H54 (cell line): Measurements from ENCODE around the gene TMEM60.

Experiments
- DNase-seq: peaks from one replicate; pipeline ENCODE4 v3.0.0; 2011; ENCODE audit warnings: low spot score, mixed read lengths; ENCODE audit not compliant: insufficient read length
- FAIRE-seq: peaks from 3 replicates; lab custom pipeline; 2011; peaks lifted over from hg19 to GRCh38; lab: Jason Lieb, UNC
- POLR2A ChIP-seq: IDR thresholded peaks from 2 replicates; pipeline ENCODE4 v1.6.1; 2011; ENCODE audit warnings: low read depth, mild to moderate bottlenecking, low read length

The TMEM60 gene

GRCh38 chr7:77825131-77825530 is 26.9 kb upstream of the TMEM60 start:
- no peak for TF ChIP-seq POLR2A
- DNase-seq (no peak), FAIRE-seq (no peak)

GRCh38 chr7:77824636-77825035 is 26.4 kb upstream of the TMEM60 start:
- DNase-seq (no peak), FAIRE-seq (no peak)
- no peak for TF ChIP-seq POLR2A

DNA sequence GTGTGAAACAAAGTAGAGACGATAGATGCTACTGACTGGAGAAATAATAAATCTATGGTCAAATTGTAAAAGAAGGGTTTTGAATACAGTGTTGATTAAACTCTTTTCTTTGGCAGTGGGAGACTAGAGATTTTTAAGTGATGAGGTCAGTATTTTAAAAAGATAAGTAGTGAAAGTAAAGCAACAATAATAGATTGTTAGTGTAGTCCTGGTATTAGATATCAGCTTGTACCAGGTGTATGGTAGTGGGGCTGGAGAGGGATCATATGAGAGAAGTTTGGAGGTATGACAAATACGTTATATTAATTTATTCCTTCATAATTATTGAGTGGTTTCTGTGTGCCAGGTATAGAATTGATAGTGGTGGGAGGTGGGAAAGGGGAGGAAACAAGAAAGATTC is 25.6 kb upstream of the TMEM60 start:
- FAIRE-seq (no peak), DNase-seq (no peak)
- TF ChIP-seq POLR2A = no peak

GRCh38 chr7:77822269-77822668 is 24.0 kb upstream of the TMEM60 start:
- DNase-seq (no peak), FAIRE-seq (no peak)
- no peak for TF ChIP-seq POLR2A

- TF ChIP-seq POLR2A = no peak
- FAIRE-seq = no peak
- DNase-seq = no peak
Observed at GRCh38 chr7:77820967-77821366, 22.7 kb upstream of the TMEM60 start.

- FAIRE-seq = no peak
- no peak for DNase-seq
- no peak for TF ChIP-seq POLR2A
Observed at GRCh38 chr7:77819021-77819420, 20.8 kb upstream of the TMEM60 start.

- FAIRE-seq (no peak), DNase-seq (no peak)
- no peak for TF ChIP-seq POLR2A
Observed at GRCh38 chr7:77813180-77813579, 14.9 kb upstream of the TMEM60 start.

DNA sequence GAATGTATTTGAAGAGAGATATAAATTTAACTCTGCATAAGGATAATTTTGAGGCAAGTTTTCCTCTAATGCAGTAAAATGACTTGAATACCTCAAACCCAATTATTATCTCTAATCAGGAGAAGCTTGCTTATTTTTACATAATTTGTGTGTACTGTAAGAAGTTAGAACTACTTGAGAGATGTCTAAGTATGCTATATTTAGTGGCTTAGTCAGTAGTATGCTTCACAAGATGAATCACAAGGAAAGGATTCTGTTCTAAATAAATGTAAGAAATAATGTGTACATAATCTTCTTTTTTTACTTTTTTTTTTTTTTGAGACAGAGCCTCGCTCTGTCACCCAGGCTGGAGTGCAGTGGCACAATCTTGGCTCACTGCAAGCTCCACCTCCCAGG is 14.1 kb upstream of the TMEM60 start:
- DNase-seq (no peak), FAIRE-seq (peak; percentile 15)
- no peak for TF ChIP-seq POLR2A

DNA sequence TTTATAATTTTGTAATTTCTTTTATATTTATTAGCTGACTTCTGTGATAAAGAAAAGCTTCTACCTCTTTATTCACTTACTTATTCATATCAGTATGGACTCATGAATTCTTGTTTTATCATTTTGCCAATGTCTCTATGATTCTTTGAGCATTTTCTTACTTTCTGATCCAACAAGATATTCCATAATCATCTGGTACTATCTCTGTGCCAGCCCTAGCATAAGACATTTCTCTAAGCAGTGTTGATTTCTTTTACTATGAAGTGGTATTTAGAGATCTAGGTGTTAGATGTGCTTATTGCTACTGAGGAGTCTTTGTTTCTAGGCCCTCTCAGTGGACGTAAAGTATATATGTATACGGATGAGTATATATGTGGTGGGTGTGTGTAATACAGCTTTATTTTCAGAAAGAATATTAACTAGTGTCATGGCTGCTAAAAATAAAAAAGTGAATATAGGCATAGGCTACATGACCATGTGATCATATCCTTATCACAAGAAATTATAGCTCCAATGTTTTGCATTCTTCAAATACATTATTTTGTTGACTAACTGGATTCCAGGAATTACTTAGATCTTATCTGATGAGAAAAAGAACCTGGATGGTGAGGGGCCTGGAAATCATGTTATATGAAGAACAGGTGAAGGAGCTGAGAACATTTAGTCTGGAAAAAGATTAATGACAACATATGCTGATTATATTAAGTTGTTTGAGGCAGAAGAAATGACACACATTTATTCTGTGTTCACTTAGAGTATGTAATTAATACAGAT is 13.5 kb upstream of the TMEM60 start:
- FAIRE-seq (no peak), DNase-seq (no peak)
- TF ChIP-seq POLR2A = no peak

GRCh38 chr7:77808517-77808916 is 10.3 kb upstream of the TMEM60 start:
- no peak for FAIRE-seq
- TF ChIP-seq POLR2A = no peak
- no peak for DNase-seq

GRCh38 chr7:77806425-77806824 is 8.2 kb upstream of the TMEM60 start:
- DNase-seq = no peak
- no peak for TF ChIP-seq POLR2A
- FAIRE-seq = no peak

GRCh38 chr7:77802557-77803405 is 4.5 kb upstream of the TMEM60 start:
- no peak for TF ChIP-seq POLR2A
- DNase-seq = no peak
- no peak for FAIRE-seq

GRCh38 chr7:77800730-77801129 is 2.5 kb upstream of the TMEM60 start:
- TF ChIP-seq POLR2A = no peak
- DNase-seq (no peak), FAIRE-seq (no peak)

- FAIRE-seq = no peak
- TF ChIP-seq POLR2A = no peak
Observed at GRCh38 chr7:77800158-77800557, 1.9 kb upstream of the TMEM60 start.

More at GRCh38 chr7:77800158-77800557, 1.9 kb upstream of the TMEM60 start:
- no peak for DNase-seq
